ENCODE results near the gene AGBL1.

Gene AGBL1

GRCh38 chr15:86197770-86198169 lies 118.1 kb downstream of the AGBL1 start (continued):
- no peak for TF ChIP-seq ZNF280C (tag by site-specific recombination; IDR thresholded peaks at IDR 0.05)
- TF ChIP-seq ZNF747 (tag by site-specific recombination; IDR thresholded peaks at IDR 0.05) = no peak
- no peak for TF ChIP-seq TCF7L2 (IDR thresholded peaks at IDR 0.05; ENCODE audit: borderline replicate concordance, low read depth, low read length)
- TF ChIP-seq SP2 (tag by site-specific recombination; IDR thresholded peaks at IDR 0.05) = no peak
- no peak for TF ChIP-seq RBAK (tag by site-specific recombination; IDR thresholded peaks at IDR 0.05)
- TF ChIP-seq ZNF394 (tag by site-specific recombination; IDR thresholded peaks at IDR 0.05; ENCODE audit: borderline replicate concordance) = no peak
- TF ChIP-seq ZBTB6 (tag by site-specific recombination; IDR thresholded peaks at IDR 0.05) = no peak

GRCh38 chr15:86199467-86200145 lies 119.9 kb downstream of the AGBL1 start:
- H3K9me3 ChIP-seq (ENCODE audit: control insufficient read depth, insufficient read depth, low read depth, low read length) = no peaks in the 10 kb centered on the region
- H3K4me1 ChIP-seq (ENCODE audit: control insufficient read depth, insufficient read depth, low read length) = no peaks in the 10 kb centered on the region
- TF ChIP-seq ZNF510 (tag by site-specific recombination; IDR thresholded peaks at IDR 0.05; ENCODE audit: insufficient replicate concordance) (no peak), SP2 (tag by site-specific recombination; IDR thresholded peaks at IDR 0.05) (no peak), ZSCAN4 (tag by site-specific recombination; IDR thresholded peaks at IDR 0.05) (no peak), ZNF140 (tag by site-specific recombination; IDR thresholded peaks at IDR 0.05) (no peak), ZNF791 (tag by site-specific recombination; IDR thresholded peaks at IDR 0.05) (no peak), EGR2 (tag by site-specific recombination; IDR thresholded peaks at IDR 0.05; ENCODE audit: low read depth) (no peak), FEZF1 (tag by site-specific recombination; IDR thresholded peaks at IDR 0.05) (no peak)
- no peak overlapping the region for H3K27ac ChIP-seq (ENCODE audit: extremely low read depth, low read depth, low read length)
- H3K36me3 ChIP-seq (ENCODE audit: control insufficient read depth in 2 of 2, insufficient read depth in 1 of 2, low read length in 2 of 2) = no peaks in the 10 kb centered on the region
- ChIA-PET CTCF (no interaction called here), POLR2A (no interaction called here)
- no peak overlapping the region for H3K4me3 ChIP-seq (ENCODE audit: low read depth, low read length)

GRCh38 chr15:86201313-86202008 lies 121.8 kb downstream of the AGBL1 start:
- H3K9me3 ChIP-seq (ENCODE audit: control insufficient read depth, insufficient read depth, low read depth, low read length) = no peaks in the 10 kb centered on the region
- H3K36me3 ChIP-seq (ENCODE audit: control insufficient read depth in 2 of 2, insufficient read depth in 1 of 2, low read length in 2 of 2) = no peaks in the 10 kb centered on the region
- ChIA-PET CTCF (interaction anchor here (0.6 kb wide), 1 partner anchor 8 kb away, joined by 5 read pairs; no protein-coding TSS in a partner anchor), POLR2A (no interaction called here)
- H3K27ac ChIP-seq (ENCODE audit: extremely low read depth, low read depth, low read length) = no peak overlapping the region
- no peak overlapping the region for H3K4me3 ChIP-seq (ENCODE audit: low read depth, low read length)
- H3K4me1 ChIP-seq (ENCODE audit: control insufficient read depth, insufficient read depth, low read length) = no peaks in the 10 kb centered on the region
- no peak for TF ChIP-seq ZNF544 (tag by site-specific recombination; IDR thresholded peaks at IDR 0.05)
- TF ChIP-seq HIC1 (tag by site-specific recombination; IDR thresholded peaks at IDR 0.05) = no peak
- TF ChIP-seq ZNF791 (tag by site-specific recombination; IDR thresholded peaks at IDR 0.05) = no peak
- TF ChIP-seq ZNF132 (tag by site-specific recombination; IDR thresholded peaks at IDR 0.05; ENCODE audit: borderline replicate concordance) = no peak
- no peak for TF ChIP-seq ZNF510 (tag by site-specific recombination; IDR thresholded peaks at IDR 0.05; ENCODE audit: insufficient replicate concordance)
- no peak for TF ChIP-seq ZIC2 (tag by site-specific recombination; IDR thresholded peaks at IDR 0.05)
- no peak for TF ChIP-seq ZNF24 (tag by site-specific recombination; IDR thresholded peaks at IDR 0.05)
- no peak for TF ChIP-seq ZNF175 (tag by site-specific recombination; IDR thresholded peaks at IDR 0.05)
- TF ChIP-seq ZNF654 (tag by site-specific recombination; IDR thresholded peaks at IDR 0.05; ENCODE audit: low read depth) = no peak
- TF ChIP-seq ZNF394 (tag by site-specific recombination; IDR thresholded peaks at IDR 0.05; ENCODE audit: borderline replicate concordance) = no peak
- no peak for TF ChIP-seq ZNF48 (tag by site-specific recombination; IDR thresholded peaks at IDR 0.05)
- no peak for TF ChIP-seq ZBTB49 (tag by site-specific recombination; IDR thresholded peaks at IDR 0.05; ENCODE audit: low read depth)
- TF ChIP-seq ZNF324 (tag by site-specific recombination; IDR thresholded peaks at IDR 0.05) = no peak
